ENCODE results near the gene FBXW5.

FBXW5 gene, protein sequence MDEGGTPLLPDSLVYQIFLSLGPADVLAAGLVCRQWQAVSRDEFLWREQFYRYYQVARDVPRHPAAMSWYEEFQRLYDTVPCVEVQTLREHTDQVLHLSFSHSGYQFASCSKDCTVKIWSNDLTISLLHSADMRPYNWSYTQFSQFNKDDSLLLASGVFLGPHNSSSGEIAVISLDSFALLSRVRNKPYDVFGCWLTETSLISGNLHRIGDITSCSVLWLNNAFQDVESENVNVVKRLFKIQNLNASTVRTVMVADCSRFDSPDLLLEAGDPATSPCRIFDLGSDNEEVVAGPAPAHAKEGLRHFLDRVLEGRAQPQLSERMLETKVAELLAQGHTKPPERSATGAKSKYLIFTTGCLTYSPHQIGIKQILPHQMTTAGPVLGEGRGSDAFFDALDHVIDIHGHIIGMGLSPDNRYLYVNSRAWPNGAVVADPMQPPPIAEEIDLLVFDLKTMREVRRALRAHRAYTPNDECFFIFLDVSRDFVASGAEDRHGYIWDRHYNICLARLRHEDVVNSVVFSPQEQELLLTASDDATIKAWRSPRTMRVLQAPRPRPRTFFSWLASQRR

DNA sequence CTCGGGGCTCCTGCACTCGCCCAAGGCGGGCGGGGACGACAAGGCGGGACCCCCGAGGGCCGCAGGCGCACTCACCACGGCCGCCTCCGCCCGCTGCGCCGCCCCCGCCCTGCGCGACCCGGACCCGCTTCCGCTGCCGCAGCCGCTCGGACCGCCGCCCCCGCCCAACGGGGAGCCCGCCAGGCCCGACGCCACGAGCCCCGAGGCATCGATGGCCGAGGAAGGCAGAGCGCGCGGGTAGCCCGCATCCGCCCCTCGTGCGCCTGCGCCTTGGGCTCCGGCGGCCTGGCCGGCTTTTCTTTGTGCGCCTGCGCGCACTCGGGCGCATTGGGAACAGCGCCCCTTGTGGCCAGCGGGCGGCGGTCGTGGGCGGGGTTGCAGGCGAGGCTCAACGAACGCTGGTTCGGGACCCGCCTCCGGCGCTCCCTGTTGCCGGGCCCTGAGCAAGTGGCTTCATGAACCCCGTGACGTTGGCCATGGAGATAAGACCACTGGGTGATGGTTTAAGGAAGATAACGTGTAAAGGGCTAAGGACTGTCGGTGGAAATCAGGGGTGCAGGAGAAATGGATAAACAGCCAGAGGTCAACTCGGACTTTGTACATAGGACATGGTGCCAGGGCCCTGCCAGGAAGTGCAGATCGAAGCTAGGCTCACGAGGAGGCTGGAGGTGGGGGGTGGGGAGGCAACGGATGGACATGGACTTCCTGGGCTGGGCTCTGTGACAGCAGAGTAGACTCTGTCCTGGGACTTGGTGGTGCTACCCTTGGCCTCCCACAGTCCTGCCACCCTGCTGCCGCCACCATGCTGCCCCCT is at the start of gene FBXW5, which contains the start of gene C8G:
Gene FBXW5 (minus strand): TSS at position 220 of the 814 bp plus-strand sequence. CDS start 655 bp downstream, outside the sequence.
Gene C8G (plus strand): TSS at position 725 of the 814 bp plus-strand sequence. CDS start 78 bp downstream, at position 803.
- peak; percentile 91 to 97 for DNase-seq
- H3K36me3 ChIP-seq, result peaks cover 31 to 41% (median 34%) of the 10 kb centered on the region in 3 donors
- TF ChIP-seq, protein P1, sequence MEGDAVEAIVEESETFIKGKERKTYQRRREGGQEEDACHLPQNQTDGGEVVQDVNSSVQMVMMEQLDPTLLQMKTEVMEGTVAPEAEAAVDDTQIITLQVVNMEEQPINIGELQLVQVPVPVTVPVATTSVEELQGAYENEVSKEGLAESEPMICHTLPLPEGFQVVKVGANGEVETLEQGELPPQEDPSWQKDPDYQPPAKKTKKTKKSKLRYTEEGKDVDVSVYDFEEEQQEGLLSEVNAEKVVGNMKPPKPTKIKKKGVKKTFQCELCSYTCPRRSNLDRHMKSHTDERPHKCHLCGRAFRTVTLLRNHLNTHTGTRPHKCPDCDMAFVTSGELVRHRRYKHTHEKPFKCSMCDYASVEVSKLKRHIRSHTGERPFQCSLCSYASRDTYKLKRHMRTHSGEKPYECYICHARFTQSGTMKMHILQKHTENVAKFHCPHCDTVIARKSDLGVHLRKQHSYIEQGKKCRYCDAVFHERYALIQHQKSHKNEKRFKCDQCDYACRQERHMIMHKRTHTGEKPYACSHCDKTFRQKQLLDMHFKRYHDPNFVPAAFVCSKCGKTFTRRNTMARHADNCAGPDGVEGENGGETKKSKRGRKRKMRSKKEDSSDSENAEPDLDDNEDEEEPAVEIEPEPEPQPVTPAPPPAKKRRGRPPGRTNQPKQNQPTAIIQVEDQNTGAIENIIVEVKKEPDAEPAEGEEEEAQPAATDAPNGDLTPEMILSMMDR (IDR thresholded peaks at IDR 0.05), result peak; percentile 98
- H3K27me3 ChIP-seq, result no peaks in the 10 kb centered on the region
- peak within 1 kb of the TSS; percentile 82 to 83 for H3K4me3 ChIP-seq
- intact Hi-C loops (cut with DNase I; ENCODE audit: low total_unique reads), result loop anchor here (2.0 to 5.0 kb wide), 3 partner anchors 57 to 152 kb away; partner anchors contain the start of genes PHPT1, TMEM141 and TRAF2
- peak within 1 kb of the TSS; percentile 88 to 91 for H3K27ac ChIP-seq
- no peaks in the 10 kb centered on the region for H3K9me3 ChIP-seq
- peaks cover 0 to 58% (median 47%) of the 10 kb centered on the region in 4 donors for H3K4me1 ChIP-seq

DNA sequence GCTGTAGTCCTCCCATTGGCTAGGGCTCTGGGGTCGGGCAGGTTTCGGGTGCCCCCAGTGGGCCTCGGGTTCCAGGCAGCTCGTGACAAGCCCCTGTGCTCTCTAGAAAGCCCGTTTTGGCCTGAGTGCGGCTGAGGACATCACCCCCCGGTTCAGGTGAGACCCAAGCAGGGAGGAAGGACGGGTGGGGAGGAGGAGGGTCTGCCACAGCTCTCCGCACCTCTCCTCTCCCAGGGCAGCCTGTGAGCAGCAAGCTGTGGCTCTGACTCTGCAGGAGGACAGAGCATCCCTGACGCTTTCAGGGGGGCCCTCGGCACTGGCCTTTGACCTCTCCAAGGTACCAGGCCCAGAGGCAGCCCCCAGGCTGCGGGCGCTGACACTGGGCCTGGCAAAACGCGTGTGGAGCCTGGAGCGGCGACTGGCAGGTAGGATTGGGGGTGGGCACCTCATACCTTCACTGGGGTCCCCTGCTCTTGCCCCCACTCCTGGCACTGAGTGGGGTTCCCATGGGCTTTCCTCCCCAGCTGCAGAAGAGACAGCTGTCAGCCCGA is 48.4 kb upstream of the FBXW5 start:
- Histone ChIP-seq H3K9me3 (no peaks in the 10 kb centered on the region), H3K4me3 (peak overlapping the region; percentile 76 to 86), H3K27me3 (peaks cover 0 to 31% of the 10 kb centered on the region in 2 donors), H3K36me3 (no peaks in the 10 kb centered on the region), H3K27ac (peak overlapping the region; percentile 74 to 81), H3K4me1 (peaks cover 0 to 34% (median 27%) of the 10 kb centered on the region in 4 donors)
- intact Hi-C loops (cut with DNase I; ENCODE audit: low total_unique reads), result no loop called here
- no peak for DNase-seq
- TF ChIP-seq, protein P1 (IDR thresholded peaks at IDR 0.05), result no peak

DNA sequence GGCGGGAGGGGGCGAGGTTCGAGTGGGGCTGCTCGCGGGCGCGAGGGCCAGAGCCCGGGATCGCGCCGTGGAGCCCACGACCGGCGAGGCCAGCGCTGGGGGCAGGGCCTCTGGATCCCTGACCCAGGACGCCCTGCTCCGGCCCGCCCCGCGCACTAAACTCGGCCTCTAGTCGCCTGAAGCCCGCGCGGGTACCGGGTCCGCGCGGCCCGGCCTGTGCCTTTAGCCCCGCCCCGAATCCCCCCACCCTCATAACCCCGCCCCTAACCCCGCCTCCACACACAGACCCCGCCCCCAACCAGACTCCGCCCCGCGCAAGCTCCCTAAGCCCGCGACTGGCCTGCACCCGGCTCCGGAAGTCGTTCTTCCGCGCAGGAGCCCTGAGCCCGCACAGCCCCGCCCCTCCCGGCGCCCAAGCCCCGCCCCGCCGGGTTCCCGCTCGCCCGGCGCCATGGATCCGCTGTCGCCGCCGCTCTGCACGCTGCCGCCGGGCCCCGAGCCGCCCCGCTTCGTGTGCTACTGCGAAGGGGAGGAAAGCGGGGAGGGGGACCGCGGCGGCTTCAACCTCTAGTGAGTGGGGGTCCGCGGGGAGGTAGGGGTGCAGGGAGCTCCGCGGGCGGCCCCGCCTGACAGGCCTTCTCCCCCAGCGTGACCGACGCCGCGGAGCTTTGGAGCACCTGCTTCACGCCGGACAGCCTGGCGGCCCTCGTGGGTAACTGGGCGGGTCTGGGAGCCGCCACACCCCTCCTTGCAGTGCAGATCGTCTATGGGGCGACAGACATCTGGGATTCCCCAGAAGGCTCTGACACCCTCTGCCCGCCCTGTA is 47.7 kb upstream of the FBXW5 start, which contains the start of gene PAXX:
Gene PAXX (plus strand): TSS at position 430 of the 826 bp plus-strand sequence. CDS start 22 bp downstream, at position 452.
- Histone ChIP-seq H3K36me3 (no peaks in the 10 kb centered on the region), H3K27ac (peak within 1 kb of the TSS; percentile 74 to 81), H3K9me3 (no peaks in the 10 kb centered on the region), H3K4me1 (peaks cover 0 to 34% (median 27%) of the 10 kb centered on the region in 4 donors), H3K4me3 (peak within 1 kb of the TSS; percentile 76 to 86), H3K27me3 (peaks cover 0 to 25% of the 10 kb centered on the region in 2 donors)
- TF ChIP-seq, protein P1 (IDR thresholded peaks at IDR 0.05), result no peak
- intact Hi-C loops (cut with DNase I; ENCODE audit: low total_unique reads), result no loop called here
- DNase-seq, result peak; percentile 86 to 94

DNA sequence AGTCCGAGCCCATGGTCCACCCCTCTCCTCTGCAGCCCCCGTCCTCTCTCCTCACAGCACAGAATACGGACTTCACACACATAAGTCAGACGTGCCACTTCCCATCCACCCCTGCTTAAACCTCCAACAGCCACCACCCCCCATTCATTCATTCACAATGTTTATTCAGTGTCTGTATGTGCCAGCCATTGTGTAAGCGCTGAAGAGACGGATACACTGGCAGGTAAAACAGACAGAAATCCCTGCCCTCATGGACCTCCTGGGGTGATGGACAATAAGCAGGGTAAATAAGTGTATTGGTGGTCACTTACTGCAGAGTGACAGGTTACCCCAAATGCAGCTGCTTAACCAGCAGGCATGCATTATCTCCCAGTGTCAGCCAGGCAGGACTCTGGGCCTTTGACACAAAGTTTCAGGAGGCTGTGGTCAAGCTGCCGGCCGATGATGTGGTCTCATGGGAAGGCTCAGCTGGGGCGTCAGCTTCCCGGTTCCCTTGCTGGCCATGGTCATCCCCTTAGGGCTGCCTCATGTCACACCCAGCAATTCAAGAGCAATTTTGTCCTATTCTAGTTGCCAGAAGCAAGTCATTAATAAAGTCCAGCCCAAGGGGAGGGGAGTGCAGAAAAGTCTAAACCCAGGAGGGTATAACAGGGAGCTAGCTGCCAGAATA is 45.8 kb upstream of the FBXW5 start:
- TF ChIP-seq, protein P1 (IDR thresholded peaks at IDR 0.05), result no peak
- Histone ChIP-seq H3K27ac (no peak overlapping the region), H3K27me3 (peaks cover 0 to 23% of the 10 kb centered on the region in 2 donors), H3K36me3 (no peaks in the 10 kb centered on the region), H3K4me1 (peaks cover 0 to 19% (median 14%) of the 10 kb centered on the region in 4 donors), H3K9me3 (no peaks in the 10 kb centered on the region), H3K4me3 (no peak overlapping the region)
- intact Hi-C loops (cut with DNase I; ENCODE audit: low total_unique reads), result no loop called here
- DNase-seq, result no peak

Data from tibial artery (tissue), 4 donors.